Midbrain (tissue), 1 donor: ENCODE results near the gene SCD.
A peak's percentile ranks its signal among the peaks of the same experiment; 100 is the strongest.
"Not testable (repeated sequence)": the region's sequence is repeated elsewhere in the genome, so short reads cannot be mapped to it uniquely, and the experiment has no call there.

Experiments
- DNase-seq: peaks from one replicate; lab custom pipeline; 2025; lab: John Stamatoyannopoulos, UW

Gene SCD

DNA sequence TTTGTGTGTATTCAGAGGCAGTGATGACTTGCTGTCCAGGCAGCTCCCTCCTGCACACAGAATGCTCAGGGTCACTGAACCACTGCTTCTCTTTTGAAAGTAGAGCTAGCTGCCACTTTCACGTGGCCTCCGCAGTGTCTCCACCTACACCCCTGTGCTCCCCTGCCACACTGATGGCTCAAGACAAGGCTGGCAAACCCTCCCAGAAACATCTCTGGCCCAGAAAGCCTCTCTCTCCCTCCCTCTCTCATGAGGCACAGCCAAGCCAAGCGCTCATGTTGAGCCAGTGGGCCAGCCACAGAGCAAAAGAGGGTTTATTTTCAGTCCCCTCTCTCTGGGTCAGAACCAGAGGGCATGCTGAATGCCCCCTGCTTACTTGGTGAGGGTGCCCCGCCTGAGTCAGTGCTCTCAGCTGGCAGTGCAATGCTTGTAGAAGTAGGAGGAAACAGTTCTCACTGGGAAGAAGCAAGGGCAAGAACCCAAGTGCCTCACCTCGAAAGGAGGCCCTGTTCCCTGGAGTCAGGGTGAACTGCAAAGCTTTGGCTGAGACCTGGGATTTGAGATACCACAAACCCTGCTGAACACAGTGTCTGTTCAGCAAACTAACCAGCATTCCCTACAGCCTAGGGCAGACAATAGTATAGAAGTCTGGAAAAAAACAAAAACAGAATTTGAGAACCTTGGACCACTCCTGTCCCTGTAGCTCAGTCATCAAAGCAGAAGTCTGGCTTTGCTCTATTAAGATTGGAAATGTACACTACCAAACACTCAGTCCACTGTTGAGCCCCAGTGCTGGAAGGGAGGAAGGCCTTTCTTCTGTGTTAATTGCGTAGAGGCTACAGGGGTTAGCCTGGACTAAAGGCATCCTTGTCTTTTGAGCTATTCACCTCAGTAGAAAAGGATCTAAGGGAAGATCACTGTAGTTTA, 15.8 kb downstream of the SCD start:
- DNase-seq = peak; percentile 49

DNA sequence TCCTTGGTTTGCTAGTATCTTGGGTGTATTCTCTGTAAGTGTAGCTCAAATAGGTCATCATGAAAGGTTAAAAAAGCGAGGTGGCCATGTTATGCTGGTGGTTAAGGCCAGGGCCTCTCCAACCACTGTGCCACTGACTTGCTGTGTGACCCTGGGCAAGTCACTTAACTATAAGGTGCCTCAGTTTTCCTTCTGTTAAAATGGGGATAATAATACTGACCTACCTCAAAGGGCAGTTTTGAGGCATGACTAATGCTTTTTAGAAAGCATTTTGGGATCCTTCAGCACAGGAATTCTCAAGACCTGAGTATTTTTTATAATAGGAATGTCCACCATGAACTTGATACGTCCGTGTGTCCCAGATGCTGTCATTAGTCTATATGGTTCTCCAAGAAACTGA, 17.1 kb downstream of the SCD start:
- no peak for DNase-seq

DNA sequence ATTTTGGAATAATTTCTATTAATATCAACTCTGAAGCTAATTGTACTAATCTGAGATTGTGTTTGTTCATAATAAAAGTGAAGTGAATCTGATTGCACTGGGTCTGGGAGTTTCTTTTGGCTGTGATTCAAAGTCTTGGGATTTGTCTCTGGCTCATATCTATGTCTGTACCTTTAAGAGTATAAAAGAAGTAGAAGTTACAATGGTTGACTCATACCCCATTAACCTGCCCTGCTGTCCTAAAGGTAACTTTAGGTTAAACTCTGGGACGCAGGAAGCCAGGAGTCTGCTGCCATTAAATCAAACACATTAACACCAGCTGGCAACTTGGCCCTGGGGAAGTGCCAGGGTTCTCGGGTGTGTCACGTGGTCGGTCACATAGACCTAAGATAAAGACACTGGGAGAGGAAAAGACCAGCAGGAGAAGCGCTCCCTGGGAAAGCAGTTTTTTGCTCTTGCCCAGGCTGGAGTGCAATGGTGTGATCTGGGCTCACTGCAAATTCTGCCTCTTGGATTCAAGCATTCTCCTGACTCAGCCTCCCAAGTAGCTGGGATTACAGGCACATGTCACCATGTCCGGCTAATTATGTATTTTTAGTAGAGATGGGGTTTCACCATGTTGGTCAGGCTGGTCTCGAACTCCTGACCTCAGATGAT, 17.8 kb downstream of the SCD start:
- DNase-seq = peak; percentile 64

DNA sequence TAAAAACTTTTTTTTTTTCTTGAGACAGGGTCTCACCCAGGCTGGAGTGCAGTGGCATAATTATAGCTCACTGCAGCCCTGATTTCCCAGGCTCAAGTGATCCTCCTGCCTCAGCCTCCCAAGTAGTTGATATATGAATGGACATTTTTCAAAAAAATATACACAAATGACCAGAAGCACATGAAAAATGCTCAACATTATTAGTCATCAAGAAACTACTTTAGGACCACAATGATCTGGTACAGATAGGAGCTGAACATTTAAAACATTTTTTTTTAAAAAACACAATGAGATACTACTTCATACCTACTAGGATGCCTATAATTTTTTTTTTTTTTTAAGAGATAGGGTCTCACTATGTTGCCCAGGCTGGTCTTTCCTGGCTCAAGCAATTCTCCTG, 21.7 kb downstream of the SCD start:
- no peak for DNase-seq

DNA sequence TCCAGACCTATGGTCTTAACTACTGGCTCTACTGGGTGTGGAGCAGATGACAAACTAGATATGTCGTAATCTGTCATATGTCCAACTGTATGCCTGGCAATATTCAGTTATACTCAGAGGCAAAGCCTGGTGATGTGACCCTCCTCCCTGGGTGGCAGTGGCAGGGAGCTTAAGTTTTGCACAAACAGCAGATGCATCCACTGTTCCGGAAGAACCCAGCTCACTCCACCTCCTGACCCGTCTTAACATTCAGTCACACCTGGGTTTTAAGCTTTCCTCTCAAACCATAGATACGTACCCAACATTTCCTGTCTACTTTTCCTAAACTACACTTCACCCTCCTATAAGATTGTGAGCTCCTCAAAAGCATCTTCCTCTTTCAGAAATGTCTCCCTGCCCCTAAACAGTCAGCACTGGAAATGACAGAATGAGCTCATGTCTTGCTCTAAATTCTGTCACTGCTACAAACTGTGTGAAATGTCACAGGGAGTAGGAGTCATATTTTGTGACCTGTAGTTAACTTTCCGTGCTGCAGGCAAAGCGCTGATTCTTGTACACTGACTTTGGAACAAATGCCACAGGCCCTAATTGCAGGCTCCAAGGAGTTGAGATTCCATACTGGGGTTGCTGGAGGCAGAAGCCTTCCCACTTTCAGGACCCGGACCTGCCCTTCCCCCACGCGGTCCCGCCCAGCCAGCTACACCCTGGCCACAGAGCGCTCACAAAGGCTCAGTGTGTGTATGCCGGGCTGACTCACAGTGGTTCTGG, 23.9 kb downstream of the SCD start:
- peak; percentile 80 for DNase-seq

DNA sequence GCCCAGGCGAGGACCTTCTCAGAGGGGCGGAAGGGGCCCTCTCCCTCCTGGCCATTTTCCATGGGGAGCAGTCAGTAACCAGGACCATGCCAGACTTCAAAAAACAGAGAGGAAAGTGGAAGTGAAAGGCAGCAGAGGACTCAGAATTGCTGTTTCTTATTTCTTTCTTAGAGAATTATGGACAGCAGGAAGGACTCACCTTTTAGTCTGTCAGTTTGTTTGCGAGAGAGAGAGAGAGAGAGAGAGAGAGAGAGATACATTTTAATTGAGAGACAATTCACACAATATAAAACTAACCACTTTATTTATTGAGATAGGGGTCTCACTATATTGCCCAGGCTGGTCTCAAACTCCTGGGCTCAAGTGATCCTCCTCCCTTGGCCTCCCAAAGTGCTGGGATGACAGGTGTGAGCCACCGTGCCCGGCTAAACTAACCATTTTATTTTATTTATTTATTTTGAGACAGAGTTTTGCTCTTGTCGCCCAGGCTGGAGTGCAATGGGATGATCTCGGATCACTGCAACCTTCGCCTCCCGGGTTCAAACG, 24.5 kb downstream of the SCD start:
- no peak for DNase-seq

DNA sequence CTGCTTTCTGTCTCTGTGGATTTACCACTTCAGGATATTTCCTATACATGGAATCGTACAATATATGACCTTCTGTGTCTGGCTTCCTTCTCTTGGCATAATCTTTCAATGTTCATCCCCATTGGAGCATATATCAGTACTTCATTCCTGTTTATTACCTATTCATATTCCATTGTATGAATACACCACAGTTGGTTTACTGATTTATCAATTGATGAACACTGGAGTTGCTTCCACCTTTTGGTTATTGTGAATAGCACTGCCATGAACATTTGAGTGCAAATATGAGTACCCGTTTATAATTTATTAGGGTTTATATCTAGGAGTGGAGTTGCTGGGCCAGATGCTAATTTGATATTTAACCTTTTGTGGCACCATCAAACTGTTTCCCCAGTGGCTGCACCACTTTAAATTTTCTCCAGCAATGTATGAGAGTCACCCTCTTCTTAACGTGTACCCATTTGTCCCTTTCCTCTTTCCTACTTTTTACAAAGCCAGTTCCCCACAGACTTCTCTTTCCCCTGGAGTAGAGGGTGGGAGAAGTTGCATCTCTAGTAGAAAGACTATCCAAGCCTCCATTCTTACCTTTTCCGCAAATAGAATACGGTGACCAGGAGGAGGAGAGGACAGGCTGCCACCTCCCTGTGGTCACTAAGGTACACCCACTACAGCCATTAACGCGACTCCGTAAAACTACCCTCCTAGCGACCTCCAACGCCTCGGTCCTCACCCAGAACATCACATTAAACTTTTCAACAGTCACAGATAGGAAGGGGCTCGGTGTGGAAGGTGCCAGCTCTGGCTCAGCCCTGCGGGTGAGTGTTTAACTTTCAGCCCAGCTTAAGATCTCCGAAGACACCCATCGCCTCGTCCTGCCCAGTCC, 25.6 kb downstream of the SCD start:
- no peak for DNase-seq

DNA sequence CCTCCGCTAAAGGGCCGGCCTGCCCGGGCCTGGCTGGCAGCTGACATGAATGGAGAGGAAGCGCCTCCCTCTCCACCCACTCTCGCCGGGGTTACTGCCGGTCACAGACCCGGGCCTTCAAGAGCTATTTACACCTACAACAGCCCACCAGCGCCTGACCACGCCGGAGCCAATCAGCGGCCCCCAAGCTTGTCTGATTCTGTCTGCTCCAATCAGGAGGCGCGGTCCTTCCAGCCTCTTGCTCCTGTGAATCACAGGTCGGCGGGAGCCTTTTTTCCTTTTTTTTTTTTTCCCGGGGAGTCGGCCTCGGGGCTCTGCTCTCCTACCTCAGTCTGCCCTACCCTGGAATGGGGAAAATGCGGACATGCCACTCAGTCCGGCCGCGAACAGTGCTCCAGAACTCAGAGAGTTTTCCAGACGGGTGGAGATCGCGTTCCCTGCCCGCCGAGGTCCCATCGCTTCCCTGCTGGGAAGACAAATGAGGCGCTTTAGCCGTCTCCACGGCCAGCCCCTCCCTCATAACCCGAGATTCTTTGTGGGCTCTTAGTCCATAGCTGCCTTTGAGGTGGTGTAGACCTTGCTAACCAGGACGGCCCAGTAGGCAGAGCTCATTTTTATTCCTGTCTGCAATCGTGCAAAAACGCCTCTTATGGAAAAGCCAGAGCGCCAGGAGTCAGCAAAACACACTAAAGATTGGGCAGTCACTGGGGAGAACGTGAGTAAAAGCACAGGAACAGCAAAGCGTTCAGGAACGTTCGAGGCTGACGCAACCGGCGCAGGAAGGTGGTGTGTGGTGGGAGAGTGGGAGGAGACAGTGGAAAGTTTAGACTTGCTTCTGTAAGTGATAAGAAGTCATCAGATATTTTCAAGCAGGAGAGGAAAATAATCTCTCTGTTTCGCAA, 26.5 kb downstream of the SCD start:
- DNase-seq = peak; percentile 97

DNA sequence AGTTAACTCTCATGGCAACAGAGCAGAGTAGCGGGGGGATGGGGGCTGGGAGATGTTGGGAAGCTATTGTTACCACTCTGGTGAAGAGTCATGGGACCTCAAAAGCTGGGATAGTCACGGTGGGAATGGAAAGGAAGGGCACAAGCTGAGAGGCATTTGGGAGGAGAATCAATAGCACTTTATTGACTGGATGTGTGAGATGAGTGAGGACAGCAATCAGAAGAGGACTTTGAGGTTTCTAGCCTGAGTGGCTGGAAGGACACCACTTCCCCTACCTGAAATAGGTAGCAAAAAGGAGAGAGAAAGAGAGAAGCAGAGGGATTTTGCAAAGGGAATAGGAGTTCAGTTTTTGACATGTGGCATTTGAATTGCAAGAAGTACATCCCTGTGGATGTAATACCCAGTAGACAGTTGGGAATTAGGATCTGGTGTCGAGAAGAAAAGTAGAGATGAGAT, 27.2 kb downstream of the SCD start:
- peak; percentile 71 for DNase-seq

DNA sequence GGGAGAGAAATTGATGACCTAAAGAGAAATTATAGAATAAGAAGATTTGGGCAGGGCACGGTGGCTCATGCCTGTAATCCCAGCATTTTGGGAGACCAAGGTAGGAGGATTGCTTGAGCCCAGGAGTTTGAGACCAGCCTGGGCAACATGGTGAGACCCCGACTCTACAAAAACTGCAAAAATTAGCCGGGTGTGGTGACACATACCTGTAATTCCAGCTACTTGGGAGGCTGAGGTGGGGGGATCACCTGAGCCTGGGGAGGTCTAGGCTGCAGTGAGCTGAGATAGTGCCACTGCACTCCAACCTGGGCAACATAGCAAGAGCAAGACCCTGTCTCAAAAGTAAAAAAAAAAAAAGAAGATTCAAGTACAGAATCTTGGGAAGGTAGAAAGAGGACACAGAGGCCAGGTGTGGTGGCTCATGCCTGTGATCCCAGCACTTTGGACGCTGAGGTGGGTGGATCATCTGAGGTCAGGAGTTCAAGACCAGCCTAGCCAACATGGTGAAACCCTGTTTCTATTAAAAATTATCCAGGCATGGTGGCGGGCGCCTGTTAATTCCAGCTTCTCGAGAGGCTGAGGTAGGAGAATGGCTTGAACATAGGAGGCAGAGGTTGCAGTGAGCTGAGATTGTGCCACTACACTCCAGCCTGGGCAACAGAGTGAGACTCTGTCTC, 27.8 kb downstream of the SCD start:
- DNase-seq = not testable (repeated sequence)

DNA sequence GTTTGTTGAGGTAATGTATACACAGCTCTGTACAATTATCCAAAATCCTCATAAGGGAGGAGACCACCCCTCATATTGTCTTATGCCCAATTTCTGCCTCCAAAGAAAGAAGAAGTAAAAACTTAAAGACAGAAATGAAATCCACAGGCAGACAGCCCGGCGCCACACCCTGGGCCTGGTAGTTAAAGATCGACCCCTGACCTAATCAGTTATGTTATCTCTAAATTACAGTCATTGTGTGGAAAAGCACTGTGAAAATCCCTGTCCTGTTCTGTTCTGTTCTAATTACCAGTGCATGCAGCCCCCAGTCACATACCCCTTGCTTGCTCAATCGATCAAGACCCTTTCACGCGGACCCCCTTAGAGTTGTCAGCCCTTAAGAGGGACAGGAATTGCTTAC, 29.6 kb downstream of the SCD start:
- DNase-seq = not testable (repeated sequence)

DNA sequence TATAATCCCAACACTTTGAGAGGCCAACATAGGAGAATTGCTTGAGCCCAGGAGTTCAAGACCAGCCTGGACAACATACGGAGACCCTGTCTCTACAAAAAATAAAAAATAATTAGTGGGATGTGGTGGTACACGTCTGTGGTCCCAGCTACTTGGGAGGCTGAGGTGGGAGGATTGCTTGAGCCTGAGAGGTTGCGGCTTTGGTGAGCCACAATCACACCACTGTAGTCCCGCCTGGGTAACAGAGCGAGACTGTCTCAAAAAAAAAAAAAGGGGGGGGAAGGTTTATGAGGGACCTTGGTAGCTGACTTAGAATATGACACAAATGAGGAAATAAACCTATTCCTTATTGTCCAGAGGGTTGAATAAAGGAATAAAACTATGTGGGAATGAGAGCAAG, 30.8 kb downstream of the SCD start:
- DNase-seq = no peak

DNA sequence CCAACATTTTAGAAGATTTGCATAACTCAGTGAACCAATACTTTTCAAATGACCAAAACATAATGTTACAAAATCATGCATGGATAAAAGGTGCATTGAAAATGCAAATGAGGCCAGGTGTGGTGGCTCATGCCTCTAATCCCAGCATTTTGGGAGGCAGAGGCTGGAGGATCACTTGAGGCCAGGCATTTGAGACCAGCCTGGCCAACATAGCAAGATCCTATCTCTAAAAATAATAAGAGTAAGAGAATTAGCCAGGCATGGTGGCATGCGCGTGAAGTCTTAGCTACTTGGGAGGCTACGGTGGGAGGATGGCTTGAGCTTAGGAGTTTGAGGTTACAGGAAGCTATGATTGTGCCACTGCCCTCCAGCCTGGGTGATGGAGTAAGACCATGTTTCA, 33.4 kb downstream of the SCD start:
- DNase-seq = no peak

DNA sequence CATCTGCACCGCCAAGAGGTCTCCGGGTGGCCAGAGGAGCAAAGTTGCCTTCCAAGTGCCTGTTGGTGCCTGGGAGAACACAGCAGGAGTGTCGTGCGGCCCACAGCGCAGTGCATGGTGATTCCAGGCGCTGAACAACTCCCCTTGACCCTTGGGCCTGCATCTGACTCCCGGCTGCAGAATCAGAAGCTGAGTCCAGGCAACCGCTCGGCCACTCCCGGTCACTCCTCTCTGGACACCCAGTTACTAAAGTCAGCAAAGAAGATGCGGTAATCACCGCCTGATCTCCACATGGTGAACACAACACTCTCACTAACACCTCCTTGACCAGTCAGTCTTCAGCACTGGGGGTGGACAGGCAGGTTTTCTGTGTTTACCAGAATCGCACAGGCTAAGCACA, 35.5 kb downstream of the SCD start:
- no peak for DNase-seq

DNA sequence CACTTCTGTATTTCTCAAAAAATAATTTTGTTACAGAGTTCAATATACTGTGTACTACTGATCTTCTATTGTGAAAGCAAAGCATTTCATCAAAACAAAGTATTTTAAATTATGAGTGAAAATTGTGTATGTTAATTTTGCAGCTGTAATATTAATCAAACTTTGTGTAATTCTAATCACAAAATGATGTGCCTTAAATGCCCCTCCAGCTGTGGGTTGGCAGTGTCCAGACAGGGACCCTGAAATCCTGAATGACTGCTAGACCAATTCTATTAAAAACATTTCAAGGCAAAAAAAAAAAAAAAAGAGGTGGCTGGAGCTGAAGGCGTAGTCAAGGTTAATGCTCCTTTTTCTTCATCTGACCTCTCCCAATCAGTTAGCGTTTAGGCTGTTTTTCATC, 36.2 kb downstream of the SCD start:
- DNase-seq = no peak

DNA sequence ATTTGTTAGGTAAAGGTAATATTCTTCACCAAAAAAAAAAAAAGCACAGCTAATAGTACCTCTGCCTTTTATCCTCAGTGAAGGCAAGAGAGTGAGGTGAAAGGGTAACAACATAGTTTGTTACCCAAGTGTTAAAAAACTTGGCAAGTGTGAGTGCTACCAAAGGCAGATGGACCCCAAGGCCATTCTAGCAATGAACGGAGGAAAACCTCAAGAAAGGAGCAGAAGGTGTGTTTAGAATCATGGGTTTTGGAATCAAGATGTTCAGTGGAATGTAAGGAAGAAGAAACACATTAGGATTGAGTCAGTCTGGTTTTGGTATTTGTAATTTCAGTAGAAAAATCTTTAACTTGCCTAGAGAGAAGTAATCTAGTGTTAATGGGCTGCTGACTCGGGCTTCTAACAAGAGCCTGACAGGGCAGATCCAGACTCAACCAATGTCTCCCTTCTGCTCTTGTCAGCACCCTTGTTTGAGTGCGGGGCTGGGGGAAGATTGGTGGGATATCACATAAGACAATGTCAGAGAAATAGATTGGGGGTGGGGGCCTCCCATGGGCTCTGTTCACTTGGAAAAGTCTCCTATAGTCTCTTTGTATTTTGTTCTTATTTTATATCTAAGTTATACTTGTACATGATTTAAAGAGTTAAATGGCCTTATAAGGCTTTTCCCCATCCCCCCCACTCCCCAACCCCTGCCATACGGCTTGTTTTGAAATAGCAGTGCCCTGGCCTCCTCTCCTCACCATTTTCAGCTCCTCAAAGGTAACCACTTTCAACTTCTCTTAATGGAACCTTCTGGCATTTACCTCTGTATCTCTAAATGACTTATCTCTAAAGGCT, 44.4 kb downstream of the SCD start:
- no peak for DNase-seq

DNA sequence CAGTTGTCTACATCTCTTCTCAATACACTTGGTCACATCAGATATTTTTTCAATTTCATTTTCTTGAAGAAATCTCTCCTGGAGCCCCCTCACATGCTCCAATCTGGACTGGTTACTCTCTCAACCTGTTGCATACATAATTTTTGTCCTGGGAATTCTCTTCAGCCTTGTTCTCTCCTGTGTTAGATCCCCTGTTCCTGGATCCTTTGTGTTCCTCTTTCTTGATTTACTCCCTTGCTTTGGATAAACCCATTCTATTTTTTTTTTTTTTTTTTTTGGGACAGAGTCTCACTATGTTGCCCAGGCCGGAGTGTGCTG, 45.6 kb downstream of the SCD start:
- DNase-seq = no peak

DNA sequence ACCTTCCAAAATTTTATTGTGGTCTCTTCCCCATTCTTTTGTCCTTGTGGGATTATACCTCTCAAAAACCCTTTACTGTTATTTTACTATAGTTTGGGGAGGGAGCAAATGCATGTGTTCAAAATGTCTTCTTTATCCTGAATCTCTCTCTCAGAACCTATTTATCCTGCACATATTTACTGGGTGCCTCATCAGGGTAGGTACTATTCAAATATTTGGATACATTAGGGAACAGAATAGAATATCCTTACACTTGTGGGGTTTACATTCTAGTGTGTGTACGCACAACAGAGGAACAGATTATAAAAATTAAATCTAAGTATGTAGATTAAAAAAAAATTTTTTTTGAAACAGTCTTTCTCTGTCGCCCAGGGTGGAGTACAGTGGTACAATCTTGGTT, 48.6 kb downstream of the SCD start:
- DNase-seq = no peak

DNA sequence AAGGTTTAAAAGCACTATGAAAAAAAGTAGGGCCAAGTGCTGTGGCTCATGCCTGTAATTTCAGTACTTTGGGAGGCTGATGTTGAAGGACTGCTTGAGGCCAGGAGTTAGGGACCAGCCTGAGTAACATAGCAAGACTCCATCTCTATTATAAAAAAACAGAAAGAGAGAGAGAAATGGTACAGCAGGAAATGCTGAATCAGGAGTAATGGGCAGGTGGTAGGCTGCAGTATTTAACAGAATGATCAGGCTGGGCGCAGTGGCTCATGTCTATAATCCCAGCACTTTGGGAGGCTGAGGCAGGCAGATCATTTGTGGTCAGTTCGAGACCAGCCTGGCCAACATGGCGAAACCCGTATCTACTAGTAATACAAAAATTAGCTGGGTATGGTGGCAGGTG, 49.6 kb downstream of the SCD start:
- no peak for DNase-seq
